ENCODE measurements around the gene SF1.

- no peak for TF ChIP-seq POLR2A (IDR thresholded peaks at IDR 0.05)
- TF ChIP-seq CTCF (IDR thresholded peaks at IDR 0.05 in 8 of 11, conservative IDR thresholded peaks at IDR 0.05 in 3 of 11) = no peak
- TF ChIP-seq POLR2AphosphoS5 (IDR thresholded peaks at IDR 0.05) = peak; percentile 66 to 82 (median 68)
These were observed 706 bp downstream of the SF1 start for GRCh38 chr11:64777449-64778222.
